Measurements from ENCODE around the gene STYXL1.
"Not testable (repeated sequence)": the region's sequence is repeated elsewhere in the genome, so short reads cannot be mapped to it uniquely, and the experiment has no call there.

DNA sequence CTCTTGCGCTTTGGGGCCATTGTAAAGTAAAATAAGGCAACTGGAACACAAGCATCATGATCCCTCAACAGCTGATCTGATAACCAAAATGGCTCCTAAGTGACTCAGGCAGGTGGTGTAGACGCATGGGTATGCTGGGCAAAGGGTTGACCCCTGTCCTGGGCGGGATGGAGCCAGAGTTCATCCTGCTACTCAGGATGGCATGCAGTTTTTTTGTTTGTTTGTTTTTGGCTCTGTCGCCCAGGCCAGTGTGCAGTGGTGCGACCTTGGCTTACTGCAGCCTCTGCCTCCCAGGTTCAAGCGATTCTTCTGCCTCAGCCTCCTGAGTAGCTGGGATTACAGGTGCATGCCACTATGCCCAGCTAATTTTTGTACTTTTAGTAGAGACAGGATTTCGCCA, 10.9 kb upstream of the STYXL1 start:
- TF ChIP-seq, protein P1, sequence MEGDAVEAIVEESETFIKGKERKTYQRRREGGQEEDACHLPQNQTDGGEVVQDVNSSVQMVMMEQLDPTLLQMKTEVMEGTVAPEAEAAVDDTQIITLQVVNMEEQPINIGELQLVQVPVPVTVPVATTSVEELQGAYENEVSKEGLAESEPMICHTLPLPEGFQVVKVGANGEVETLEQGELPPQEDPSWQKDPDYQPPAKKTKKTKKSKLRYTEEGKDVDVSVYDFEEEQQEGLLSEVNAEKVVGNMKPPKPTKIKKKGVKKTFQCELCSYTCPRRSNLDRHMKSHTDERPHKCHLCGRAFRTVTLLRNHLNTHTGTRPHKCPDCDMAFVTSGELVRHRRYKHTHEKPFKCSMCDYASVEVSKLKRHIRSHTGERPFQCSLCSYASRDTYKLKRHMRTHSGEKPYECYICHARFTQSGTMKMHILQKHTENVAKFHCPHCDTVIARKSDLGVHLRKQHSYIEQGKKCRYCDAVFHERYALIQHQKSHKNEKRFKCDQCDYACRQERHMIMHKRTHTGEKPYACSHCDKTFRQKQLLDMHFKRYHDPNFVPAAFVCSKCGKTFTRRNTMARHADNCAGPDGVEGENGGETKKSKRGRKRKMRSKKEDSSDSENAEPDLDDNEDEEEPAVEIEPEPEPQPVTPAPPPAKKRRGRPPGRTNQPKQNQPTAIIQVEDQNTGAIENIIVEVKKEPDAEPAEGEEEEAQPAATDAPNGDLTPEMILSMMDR (conservative IDR thresholded peaks at IDR 0.05) = not testable (repeated sequence)
- not testable (repeated sequence) for TF ChIP-seq ZFX (IDR thresholded peaks at IDR 0.05)

Measured in C4-2B (cell line).